HepG2 (cell line): ENCODE results near the gene CCDC197. TPM values are rescaled to one million over a fixed set of nuclear protein-coding genes. Genes with fewer than 3 reads are reported as not detected.
A peak's percentile ranks its signal among the peaks of the same experiment; 100 is the strongest.

Experiments
- ATF4 ChIP-seq, 2 experiments: fragments of 450-650 bp in 1 of 2; sonication (generic) in 1 of 2; formaldehyde crosslinking; IDR thresholded peaks; 2 replicates each; pipeline versions ENCODE4 v1.5.0 to v1.8.0; 2020 to 2022; ENCODE audit warnings: mild to moderate bottlenecking in 1 of 2, missing genetic modification reagents in 1 of 2
- ATF5 ChIP-seq: sonication (generic); formaldehyde crosslinking; IDR thresholded peaks from 2 replicates; pipeline ENCODE4 v1.4.0; 2020; ENCODE audit warnings: mild to moderate bottlenecking, low read depth, missing genetic modification reagents
- NFATC3 ChIP-seq: sonication (generic); formaldehyde crosslinking; IDR thresholded peaks from 2 replicates; pipeline ENCODE4 v1.5.1; 2020; ENCODE audit warnings: mild to moderate bottlenecking, missing genetic modification reagents
- NFRKB ChIP-seq: fragments of 450-650 bp; IDR thresholded peaks from 2 replicates; pipeline ENCODE4 v1.6.1; 2017
- NR2F6 ChIP-seq, 2 experiments: IDR thresholded peaks; 2 replicates each; pipeline ENCODE4 v1.6.1; 2016; ENCODE audit warnings: antibody characterized with exemption in 1 of 2, mild to moderate bottlenecking in 1 of 2
- POLR2AphosphoS5 ChIP-seq: IDR thresholded peaks from 2 replicates; pipeline ENCODE4 v1.6.1; 2012; ENCODE audit warnings: low read depth, low read length
- RELA ChIP-seq: sonication (generic); formaldehyde crosslinking; IDR thresholded peaks from 2 replicates; pipeline ENCODE4 v1.4.0; 2020; ENCODE audit warnings: missing genetic modification reagents
- RNF2 ChIP-seq: fragments of 450-650 bp; conservative IDR thresholded peaks from 2 replicates; pipeline ENCODE4 v1.6.1; 2016; ENCODE audit warnings: low read depth
- SIX4 ChIP-seq: sonication (generic); formaldehyde crosslinking; IDR thresholded peaks from 2 replicates; pipeline ENCODE4 v1.4.0; 2020; ENCODE audit warnings: missing genetic modification reagents
- THAP9 ChIP-seq: sonication (generic); formaldehyde crosslinking; IDR thresholded peaks from 2 replicates; pipeline ENCODE4; 2020; ENCODE audit warnings: missing genetic modification reagents, mild to moderate bottlenecking, borderline replicate concordance
- ZMYM2 ChIP-seq: sonication (generic); formaldehyde crosslinking; IDR thresholded peaks from 2 replicates; pipeline ENCODE4 v1.8.0; 2022; ENCODE audit warnings: mild to moderate bottlenecking, missing genetic modification reagents
- ZNF124 ChIP-seq: sonication (generic); formaldehyde crosslinking; IDR thresholded peaks from 2 replicates; pipeline ENCODE4 v1.4.0; 2020; ENCODE audit warnings: missing genetic modification reagents
- ZNF776 ChIP-seq: sonication (generic); formaldehyde crosslinking; IDR thresholded peaks from 2 replicates; pipeline ENCODE4 v1.4.0; 2020; ENCODE audit warnings: mild to moderate bottlenecking, missing genetic modification reagents
- ZNF839 ChIP-seq: sonication (generic); formaldehyde crosslinking; IDR thresholded peaks from 2 replicates; pipeline ENCODE4 v1.4.0; 2020; ENCODE audit warnings: missing genetic modification reagents, mild to moderate bottlenecking, borderline replicate concordance
- ZNF841 ChIP-seq: sonication (generic); formaldehyde crosslinking; IDR thresholded peaks from 2 replicates; pipeline ENCODE4 v1.8.1; 2023; ENCODE audit warnings: missing genetic modification reagents, borderline replicate concordance
- polyA plus RNA-seq, 8 experiments: library from polyadenylated mRNA; depleted of rRNA in 3 of 8; stranded (reverse) in 7 of 8; unstranded in 1 of 8; fragments of >200 nt; fragmentation: Illumina TruSeq in 4 of 8; extraction: Trizol in 4 of 8; gene quantifications; 2 replicates each; pipeline versions ENCODE4 v1.2.1 to v1.2.3, GENCODE V29; 2011 to 2016; ENCODE audit warnings: low read depth in 4 of 8, missing spikeins in 1 of 8, mixed read lengths in 1 of 8; ENCODE audit not compliant: insufficient read depth in 1 of 8
- total RNA-seq, 5 experiments: library from RNA; depleted of rRNA; stranded (reverse); fragments of >200 nt; fragmentation: Illumina TruSeq; extraction: Trizol; gene quantifications; 2 replicates each; pipeline ENCODE4 v1.2.3, GENCODE V29; 2016; ENCODE audit warnings: low read depth in 1 of 5
- TF ChIP-seq, protein P1 (sequence below): sonication (generic); formaldehyde crosslinking; IDR thresholded peaks from 2 replicates; pipeline ENCODE4 v1.4.0; 2020; ENCODE audit warnings: low read depth, mild to moderate bottlenecking, missing genetic modification reagents
- TF ChIP-seq, protein P2 (sequence below): sonication (generic); formaldehyde crosslinking; conservative IDR thresholded peaks from 2 replicates; pipeline ENCODE4 v1.4.0; 2020; ENCODE audit warnings: missing genetic modification reagents
- TF ChIP-seq, protein P3 (sequence below): sonication (generic); formaldehyde crosslinking; IDR thresholded peaks from 2 replicates; pipeline ENCODE4 v1.8.1; 2023; ENCODE audit warnings: mild to moderate bottlenecking, inconsistent platforms, moderate library complexity, missing genetic modification reagents, borderline replicate concordance

The CCDC197 gene
- total and polyA plus RNA-seq, 2 of the 13 experiments (the other 11 are each of a cell fraction or from before 2014, with no cell fraction given) = 0.11 to 0.13 TPM

DNA sequence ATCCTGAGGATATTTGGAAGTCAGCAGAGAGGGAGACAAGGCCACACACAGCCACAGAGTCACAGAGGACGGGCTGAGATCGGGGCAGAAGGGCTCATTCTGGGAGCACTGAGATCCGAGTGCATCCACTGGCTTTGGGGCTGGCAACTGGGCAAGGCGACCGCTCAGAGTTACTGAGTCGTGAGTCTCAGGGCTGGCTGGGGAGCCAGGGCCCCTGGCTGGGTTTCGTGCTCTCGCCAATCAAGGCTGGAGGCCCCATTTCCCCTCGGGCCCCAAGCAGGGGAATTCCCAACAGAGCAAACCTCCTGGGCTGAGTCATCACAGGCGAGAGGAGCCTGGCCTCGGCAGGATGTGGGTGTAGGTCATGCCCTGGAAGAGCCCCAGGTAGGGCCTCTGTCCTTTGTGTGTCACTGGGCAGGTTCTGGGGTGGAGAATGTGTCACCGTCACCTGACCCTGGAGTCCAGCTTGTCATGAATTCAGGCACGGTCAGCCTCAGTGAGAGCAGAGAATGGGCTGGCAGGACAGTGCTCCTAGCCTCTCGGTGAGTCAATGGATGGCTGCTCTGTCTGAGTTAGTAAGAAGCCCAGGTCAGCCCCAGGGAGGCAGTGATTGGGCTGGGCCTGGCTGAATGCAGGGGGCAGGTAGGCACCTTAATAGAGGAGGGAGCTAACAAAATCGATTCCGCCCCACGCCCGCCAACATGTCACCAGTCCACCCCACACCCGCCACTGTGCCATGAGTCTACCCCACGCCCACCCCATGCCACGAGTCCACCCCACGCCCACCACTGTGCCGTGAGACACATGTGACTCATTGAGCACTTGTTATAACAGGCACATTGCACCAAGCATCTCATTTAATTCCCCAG lies 37.6 kb upstream of the CCDC197 start (continued):
- TF ChIP-seq ATF4 (CRISPR knock-in tag; IDR thresholded peaks at IDR 0.05) = peak in 1 of 2 experiments; percentile 75; a peak in 2 of 4 replicates
- peak; percentile 81; the same call in 1 of the 2 replicates for TF ChIP-seq RNF2
- 0 out of 2 replicates have a peak, but pooled peaks have one; percentile 27 for TF ChIP-seq ZNF776 (CRISPR knock-in tag)
- peak; percentile 82 for TF ChIP-seq SIX4 (CRISPR knock-in tag)
- peak; percentile 100 for TF ChIP-seq RELA (CRISPR knock-in tag)
- TF ChIP-seq THAP9 (CRISPR knock-in tag) = peak; percentile 61; the same call in 1 of the 2 replicates
- TF ChIP-seq ZNF841 (CRISPR knock-in tag) = no peak
- TF ChIP-seq, protein P1, sequence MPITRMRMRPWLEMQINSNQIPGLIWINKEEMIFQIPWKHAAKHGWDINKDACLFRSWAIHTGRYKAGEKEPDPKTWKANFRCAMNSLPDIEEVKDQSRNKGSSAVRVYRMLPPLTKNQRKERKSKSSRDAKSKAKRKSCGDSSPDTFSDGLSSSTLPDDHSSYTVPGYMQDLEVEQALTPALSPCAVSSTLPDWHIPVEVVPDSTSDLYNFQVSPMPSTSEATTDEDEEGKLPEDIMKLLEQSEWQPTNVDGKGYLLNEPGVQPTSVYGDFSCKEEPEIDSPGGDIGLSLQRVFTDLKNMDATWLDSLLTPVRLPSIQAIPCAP (CRISPR knock-in tag) = no peak
- TF ChIP-seq NFATC3 (CRISPR knock-in tag) = no peak
- TF ChIP-seq, protein P2, sequence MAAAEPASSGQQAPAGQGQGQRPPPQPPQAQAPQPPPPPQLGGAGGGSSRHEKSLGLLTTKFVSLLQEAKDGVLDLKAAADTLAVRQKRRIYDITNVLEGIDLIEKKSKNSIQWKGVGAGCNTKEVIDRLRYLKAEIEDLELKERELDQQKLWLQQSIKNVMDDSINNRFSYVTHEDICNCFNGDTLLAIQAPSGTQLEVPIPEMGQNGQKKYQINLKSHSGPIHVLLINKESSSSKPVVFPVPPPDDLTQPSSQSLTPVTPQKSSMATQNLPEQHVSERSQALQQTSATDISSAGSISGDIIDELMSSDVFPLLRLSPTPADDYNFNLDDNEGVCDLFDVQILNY = no peak
- no peak; the same call in 1 of the 2 replicates for TF ChIP-seq POLR2AphosphoS5
- TF ChIP-seq, protein P3, sequence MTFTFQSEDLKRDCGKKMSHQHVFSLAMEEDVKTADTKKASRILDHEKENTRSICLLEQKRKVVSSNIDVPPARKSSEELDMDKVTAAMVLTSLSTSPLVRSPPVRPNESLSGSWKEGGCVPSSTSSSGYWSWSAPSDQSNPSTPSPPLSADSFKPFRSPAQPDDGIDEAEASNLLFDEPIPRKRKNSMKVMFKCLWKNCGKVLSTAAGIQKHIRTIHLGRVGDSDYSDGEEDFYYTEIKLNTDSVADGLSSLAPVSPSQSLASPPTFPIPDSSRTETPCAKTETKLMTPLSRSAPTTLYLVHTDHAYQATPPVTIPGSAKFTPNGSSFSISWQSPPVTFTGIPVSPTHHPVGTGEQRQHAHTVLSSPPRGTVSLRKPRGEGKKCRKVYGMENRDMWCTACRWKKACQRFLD (CRISPR knock-in tag) = no peak
- no peak for TF ChIP-seq ATF5
- peak; percentile 97 for TF ChIP-seq NR2F6 (IDR thresholded peaks at IDR 0.05)
- TF ChIP-seq NR2F6 (CRISPR knock-in tag; IDR thresholded peaks at IDR 0.05) = peak; percentile 98
- no peak for TF ChIP-seq NFRKB
- TF ChIP-seq ZNF124 = peak; percentile 79; the same call in 1 of the 2 replicates
- TF ChIP-seq ZMYM2 (CRISPR knock-in tag) = peak; percentile 65; the same call in 1 of the 2 replicates
- no peak for TF ChIP-seq ZNF839 (CRISPR knock-in tag)
